GM19468 (cell line): ENCODE data around the gene CLSTN2.

Experiments
- ATAC-seq: cut with Tn5 transposase; IDR thresholded peaks from one replicate; pipeline ENCODE4 v1.9.1; 2021; ENCODE audit warnings: mild to moderate bottlenecking, moderate library complexity, moderate number of reproducible peaks; ENCODE audit not compliant: unreplicated experiment; ENCODE audit errors: extremely low read depth

CLSTN2 gene

GRCh38 chr3:140035871-140036270, 100.9 kb downstream of the CLSTN2 start:
- ATAC-seq, result no peak

DNA sequence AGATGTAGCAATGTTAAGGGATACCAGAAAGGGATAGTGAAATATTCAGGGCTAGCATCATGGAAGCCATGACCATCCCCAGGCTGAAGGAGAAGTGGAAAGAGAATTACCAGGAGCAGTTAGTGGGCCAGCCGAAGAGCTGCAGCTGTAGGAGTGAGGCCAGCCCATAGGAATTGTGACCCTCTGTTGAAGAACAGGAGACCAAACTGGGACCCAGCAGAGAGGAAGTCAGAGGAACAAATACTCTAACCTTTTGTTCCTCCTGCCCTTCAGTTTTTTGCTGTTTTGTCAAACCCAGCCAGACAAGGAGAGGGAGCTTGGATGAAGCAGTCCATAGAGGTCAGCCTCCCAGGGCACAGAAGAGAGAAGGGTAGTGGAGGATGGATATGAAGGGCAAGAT, 115.4 kb downstream of the CLSTN2 start:
- ATAC-seq, result no peak

DNA sequence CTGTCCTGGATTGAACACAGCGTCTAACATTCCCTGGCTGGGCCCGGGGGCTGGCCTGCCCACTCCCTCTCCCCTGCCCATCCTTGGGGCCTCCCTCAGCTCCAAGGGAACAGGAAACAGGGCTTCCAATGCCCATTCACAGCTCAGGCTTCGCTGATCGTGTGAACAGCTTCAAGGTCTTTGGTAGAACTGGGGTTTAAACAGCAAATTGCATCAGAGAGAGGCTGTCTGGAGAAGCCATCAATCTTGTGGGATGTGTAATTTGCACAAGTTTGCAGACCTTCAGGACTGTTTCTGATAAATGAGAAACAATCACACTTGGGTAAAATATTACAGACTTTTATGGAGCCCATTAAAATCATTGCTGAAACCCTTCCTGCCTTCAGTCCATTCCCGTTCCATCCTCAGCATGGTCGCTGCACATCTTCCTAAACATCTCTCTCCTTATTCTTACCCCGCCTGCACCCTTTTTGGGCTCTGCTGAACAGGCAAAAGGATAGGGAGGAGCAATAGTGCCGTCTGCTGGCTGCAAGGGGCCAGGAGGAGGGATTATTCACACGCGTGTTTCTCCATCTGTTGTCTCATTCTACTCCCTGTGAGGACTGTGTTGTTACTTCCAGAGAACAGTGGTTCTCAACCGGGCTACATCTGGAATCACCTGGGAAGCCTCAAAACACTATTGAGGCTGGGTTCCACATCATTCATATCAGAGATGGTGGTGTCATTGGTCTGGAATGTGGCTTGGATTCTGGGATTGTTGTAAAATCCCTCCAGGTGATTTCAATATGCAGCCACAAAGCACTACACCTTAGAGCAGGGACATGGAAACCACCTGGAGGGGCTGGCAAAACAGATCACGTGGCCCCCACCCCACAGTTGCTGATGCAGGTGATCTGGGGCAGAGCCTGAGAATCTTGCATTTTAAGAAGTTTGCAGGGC, 116.3 kb downstream of the CLSTN2 start:
- no peak for ATAC-seq

- ATAC-seq, result no peak
Measured at GRCh38 chr3:140052771-140053702, 118.1 kb downstream of the CLSTN2 start.

DNA sequence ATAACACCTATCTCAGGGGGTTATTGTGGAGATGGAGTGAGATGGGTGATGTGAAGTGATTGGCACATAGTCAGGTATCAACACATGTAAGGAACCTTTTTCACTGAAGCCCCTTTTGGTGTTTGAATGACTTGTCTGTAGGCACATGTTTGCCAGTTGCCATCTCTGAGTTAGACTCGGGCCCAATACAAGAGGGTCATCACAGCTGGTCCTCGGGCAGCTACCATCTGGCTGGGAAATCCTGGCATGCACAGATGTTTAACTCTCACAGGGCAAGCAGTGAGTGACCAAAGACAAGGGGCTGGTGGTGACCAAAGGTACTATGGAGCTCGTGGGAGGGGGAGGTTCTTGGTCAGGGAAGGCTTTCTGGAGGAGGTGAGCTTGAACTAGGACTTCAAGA, 118.8 kb downstream of the CLSTN2 start:
- no peak for ATAC-seq

DNA sequence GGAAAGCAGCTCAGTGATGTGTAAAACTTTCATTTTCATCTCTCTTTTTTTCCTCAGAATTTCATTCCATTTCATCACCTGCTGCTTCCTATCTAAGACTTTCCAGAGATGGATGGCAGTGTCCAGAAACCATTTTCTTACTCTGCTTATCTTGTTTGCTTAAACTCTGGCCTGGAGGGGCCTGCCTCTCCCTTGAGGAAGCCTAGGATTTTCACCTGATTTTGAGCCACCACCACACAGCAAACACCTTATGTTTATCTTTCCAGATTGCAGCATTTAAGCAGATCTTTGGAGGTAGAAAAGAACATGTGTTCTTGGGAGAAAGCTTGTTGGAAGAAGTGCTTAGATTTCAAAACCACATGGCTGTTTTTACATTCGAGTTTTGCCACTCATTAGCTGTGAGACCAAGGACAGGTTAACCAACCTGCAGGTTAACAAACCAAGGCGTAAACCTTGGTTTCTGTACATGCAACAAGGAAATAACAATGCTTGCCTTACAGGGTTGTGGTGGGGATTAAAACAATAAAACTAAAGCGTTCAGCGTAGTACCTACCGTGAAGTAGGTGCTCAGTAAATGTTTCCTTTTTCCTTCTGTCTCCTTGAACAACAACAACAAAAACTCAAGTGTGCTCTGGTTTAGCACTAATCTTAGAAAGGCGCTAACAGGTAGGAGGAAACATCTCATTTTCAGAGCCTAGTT, 120.3 kb downstream of the CLSTN2 start:
- ATAC-seq, result no peak

DNA sequence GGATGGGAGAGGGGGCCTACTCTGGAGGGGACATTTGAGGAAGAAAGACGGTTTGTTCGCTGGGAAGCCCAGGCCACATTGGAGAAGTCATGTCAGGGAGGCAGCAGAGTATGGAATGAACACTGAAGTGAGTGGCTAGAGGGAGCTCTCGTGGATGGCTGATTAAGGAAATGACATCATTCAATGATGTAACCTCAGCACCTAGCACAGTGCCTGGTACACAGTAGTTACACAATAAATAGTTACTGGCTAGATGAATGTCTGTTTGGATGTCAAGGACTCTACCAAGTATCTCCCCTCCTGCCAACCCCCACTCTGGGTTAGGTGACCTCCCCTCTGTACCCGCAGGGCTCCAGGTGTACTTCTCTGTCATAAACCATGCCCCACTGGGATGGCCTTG, 121.1 kb downstream of the CLSTN2 start:
- ATAC-seq, result no peak

- ATAC-seq, result no peak
Measured at GRCh38 chr3:140061211-140061610, 126.2 kb downstream of the CLSTN2 start.

- ATAC-seq, result no peak
Measured at GRCh38 chr3:140062461-140062860, 127.5 kb downstream of the CLSTN2 start.

DNA sequence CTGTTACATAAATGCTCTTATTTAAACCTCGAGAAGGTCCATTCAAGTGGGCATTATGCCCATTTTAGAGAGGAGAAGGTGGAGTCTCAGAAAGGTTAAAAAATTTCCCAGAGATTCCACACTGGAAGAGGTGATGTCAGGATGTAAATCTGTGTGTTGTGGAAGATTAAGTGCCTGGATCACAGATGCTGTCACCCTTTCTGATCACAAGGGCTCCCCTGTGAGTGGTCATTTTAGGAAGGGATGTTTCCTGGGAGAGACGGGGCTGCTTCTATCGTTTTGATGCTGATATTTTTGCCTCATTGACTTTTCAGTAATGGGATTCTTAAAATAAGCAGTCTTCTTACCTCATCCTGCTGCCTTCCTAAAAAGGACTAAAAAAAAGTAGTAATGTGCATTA, 132.5 kb downstream of the CLSTN2 start:
- no peak for ATAC-seq

- ATAC-seq, result no peak
Measured at GRCh38 chr3:140068494-140069017, 133.6 kb downstream of the CLSTN2 start.

GRCh38 chr3:140073278-140074045, 138.5 kb downstream of the CLSTN2 start:
- ATAC-seq, result no peak

GRCh38 chr3:140076552-140076951, 141.6 kb downstream of the CLSTN2 start:
- ATAC-seq, result no peak

DNA sequence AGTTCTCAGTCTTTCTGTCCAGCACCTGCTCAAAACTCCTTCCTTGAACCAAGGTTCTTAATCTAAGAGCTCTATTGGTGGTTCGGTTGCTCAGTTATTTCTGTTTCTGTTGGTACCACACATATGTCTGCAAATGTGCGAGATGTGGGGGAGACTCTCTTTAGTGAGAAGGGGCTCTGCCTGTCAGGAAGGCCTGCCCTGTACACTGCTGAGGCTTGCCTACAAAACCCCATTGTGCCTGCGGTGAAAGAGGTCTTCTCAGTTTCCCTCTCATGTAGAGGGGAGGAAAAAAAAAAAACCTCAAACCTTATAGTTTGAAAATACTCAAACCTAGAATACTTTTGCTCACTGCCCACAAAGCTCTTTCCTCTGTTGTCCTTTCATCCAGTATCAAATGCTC, 142.4 kb downstream of the CLSTN2 start:
- no peak for ATAC-seq

DNA sequence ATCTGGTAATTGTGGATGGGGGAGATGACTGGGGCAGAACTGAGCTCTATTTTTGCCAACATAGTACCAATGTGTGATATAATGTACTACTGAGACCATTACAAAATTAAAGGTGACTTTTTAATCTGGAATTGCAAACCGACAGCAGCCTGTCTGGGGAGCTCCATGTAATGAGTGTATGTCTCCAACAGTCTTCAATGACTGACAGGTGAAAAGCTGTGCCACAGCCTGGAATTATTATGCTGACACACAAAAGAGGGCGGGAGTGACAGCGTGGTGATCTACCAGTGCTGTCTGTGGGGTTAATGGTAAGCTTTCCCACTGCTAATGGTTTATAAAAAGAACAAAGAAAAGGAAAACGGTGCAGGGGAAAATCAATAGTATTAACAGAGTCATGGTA, 143.4 kb downstream of the CLSTN2 start:
- no peak for ATAC-seq

DNA sequence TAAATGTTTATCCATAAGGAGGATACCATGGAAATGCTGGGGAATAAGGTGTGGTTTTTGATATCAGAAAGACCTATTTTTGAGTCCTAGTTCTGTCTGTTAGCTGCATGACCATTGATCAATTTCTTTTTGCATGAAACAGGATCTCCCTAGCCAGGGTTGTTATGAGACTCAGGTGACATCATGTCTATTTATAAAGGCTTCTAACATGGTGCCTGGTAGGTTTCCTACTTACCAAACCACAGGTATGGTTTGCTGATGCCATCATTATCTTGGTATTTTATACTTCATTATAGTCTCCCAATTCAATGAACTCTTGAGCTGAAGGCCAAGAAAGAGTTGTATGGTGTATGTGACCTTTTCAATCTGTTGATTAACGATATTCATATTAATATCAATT, 144.0 kb downstream of the CLSTN2 start:
- no peak for ATAC-seq

DNA sequence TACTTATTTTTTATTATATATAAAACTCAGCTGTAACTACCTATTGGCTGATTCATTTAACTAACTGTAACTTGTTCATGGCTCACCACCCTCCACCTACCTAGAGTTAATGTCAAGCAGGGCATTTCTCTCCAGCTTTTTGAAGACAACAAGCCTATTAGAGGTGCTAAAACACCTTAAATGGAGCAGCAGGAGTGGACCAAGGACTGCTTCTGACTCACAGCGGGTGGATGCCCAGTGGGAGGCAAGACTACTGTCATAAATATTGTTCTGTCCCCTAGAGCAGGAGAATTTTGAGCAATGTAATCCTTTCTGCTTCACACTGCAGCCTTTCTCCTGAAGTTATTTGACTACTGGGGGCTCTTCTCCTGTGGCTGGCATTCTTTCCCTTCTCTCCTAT, 146.9 kb downstream of the CLSTN2 start:
- ATAC-seq, result no peak

DNA sequence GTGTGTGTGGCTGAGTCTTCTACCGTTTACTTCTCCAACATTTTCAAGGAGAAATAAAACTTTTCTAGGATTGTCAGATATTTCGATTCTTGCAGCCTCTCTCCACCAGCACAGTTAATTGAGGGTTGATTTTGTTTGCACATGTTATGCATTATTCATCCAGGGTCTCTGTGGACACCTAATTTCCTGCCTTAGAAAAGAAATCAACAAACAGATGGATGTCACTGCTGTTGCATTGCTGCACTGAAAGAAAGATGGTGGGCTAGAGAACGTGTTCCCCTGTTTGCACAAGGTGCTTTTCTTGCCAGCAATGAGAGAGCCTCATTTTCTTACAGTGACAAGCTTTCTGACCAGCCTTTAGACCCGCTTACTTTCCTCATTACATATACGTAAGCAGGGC, 150.0 kb downstream of the CLSTN2 start:
- ATAC-seq, result no peak

DNA sequence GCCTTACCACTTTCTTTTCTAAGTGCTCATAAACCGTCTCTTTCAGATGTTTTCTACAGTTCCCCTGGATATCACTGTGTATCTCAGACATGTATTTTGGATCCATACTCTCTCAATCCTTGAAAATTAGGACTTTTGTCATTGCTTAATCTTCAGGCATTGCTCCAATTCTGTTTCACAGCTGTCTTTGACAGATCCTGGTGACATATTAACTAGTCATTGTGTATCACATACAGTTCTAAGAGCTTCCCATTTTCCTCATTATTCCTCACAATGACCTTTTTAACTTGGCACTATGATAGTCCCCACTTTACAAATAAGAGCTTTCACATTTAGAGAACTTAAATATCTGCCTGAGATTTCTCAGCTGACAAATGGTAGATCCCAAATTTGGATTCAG, 151.7 kb downstream of the CLSTN2 start:
- no peak for ATAC-seq

DNA sequence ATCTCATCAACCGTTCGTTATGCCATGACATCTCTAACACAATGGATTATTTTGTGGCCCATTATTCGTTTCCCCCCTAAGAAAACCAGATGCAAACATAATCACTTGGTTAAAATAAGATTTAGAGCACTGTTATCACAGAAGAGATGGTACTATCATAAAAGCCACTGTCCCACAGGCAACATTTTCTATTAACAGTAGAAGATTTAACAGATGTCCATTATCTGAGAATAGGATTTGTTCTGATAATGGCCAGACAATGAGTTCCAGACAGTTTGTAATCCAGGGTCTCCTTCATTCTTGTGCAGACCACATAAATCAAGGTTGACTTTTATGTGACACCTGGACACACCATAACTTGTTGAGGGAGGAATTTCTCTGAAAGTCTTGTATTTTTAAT, 153.1 kb downstream of the CLSTN2 start:
- no peak for ATAC-seq
